Measurements from ENCODE around the gene IL12B.
A peak's percentile ranks its signal among the peaks of the same experiment; 100 is the strongest.
"Not testable (repeated sequence)": the region's sequence is repeated elsewhere in the genome, so short reads cannot be mapped to it uniquely, and the experiment has no call there.

IL12B gene

DNA sequence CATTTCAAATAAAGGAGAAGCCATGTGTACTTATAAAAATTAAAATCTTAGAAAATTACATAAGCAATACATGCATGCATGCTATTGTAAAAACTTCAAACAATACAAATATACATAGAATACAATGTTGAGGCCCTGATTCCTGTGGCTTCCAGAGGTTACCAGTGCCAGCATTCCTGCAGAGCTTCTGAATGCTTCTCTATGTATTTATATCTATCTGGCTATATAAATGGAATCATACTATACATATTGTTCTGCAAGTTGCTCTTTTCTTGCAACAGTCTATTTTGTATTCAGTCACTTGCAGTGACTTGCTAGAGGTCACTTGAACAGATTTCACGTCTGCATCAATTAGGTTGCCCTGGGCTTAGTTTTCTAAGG is 3.2 kb upstream of the IL12B start:
- intact Hi-C loops (cut with DNase I): loop anchor here (5.0 kb wide), 1 partner anchor 584 kb away; the partner anchor contains the start of gene ADRA1B

DNA sequence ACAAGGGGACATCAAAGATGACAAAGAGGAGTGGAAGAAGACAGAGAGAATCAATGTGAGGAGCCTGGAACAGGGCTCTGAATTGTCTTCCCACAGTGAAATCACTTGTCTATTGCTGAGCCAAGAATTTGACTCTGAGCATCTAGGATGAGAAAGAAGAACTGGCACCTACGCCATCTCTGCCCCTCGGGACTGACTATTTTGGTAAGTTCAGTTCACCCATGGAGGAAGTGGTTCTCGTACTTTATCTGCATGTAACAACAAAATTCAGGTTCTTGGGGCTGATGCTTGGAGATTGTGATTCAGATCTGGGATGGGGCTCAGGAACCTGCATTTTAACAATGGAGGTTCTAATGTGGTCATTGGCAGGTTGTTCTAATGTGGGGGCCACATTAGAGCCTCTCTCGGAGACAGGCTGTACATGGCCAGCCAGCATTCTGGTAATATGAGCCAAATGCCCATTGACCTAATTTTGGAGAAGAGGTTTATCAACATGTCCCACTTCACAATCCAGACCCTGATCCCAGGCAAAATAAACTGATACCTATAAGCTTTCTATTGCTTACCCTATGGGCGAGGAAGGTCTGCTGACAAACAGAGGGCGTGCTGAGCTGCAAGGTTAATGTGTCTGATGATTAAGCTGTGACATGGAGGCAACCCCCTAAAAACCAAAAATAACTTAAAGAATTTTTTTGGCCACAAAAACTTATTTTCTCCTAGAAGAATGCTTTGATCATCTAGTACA is 2.7 kb upstream of the IL12B start:
- DNase-seq: no peak
- intact Hi-C loops (cut with DNase I): loop anchor here (5.0 kb wide), 1 partner anchor 584 kb away; the partner anchor contains the start of gene ADRA1B

More for the DNA sequence above, 3.2 kb upstream of the IL12B start:
- no peak for DNase-seq

DNA sequence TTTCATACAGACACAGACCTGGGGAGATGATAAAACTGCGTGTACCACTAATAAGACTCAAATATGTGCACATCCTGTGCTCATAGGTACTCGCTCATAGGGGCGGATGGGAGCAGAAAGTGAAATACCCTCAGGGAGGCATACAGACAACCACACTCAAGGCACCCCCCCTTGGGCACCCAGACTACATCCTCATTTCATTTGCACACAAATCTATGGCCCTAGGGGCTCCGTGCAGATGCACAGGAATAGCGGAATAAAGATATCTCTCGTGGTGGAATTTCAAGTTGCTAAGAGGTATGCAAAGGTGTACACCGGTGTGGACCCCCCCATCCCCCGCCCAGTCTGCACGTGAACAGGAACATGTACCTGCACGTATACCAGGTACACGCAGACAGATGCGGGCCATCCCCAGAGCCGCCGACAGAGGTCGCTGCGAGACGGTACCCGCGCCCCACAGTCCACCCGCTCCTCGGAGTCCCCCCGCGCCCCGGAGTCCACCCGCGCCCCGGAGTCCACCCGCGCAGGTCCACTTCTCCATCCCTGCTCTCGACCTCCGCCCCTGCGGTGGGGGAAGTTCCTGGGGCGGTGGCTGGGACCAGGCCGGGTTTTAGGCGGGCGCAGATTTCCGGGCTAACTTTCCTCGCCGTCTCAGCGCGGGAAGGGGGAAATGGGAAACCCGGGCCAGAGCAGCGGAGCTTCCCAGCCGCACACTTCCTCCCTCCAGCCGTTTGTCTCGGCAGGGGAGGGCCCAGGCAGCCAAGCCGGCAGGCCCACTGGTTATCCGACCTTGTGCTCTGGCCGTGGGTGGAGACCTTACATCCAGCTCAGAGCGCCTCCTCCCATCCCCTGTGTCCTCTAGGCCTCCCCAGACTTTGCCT is 1.0 kb upstream of the IL12B start:
- DNase-seq: peak; percentile 24 to 91 (median 60)
- intact Hi-C loops (cut with DNase I): loop anchor here (5.0 kb wide), 1 partner anchor 586 kb away; the partner anchor contains the start of gene ADRA1B

DNA sequence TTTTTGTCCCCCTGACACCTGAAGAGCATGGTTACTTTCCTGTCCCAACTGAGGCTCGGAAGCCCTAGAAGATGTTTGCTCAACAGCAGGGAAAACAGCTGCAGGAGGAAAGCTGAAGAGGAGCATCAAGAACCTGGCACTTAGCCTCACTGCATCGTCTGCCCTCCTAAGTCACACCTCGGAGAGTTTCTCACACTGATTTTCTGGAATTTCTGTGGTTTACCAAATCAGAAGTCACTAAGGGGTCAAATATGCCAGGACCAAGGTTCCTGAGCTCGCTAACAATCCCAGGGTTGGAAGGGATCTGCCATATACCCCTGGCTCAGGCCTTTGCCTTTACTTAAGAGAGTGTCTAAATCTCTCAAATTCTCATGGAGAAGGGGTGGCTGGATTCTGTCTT is 5.3 kb downstream of the IL12B start:
- intact Hi-C loops (cut with DNase I): no loop called here
- no peak for DNase-seq

DNA sequence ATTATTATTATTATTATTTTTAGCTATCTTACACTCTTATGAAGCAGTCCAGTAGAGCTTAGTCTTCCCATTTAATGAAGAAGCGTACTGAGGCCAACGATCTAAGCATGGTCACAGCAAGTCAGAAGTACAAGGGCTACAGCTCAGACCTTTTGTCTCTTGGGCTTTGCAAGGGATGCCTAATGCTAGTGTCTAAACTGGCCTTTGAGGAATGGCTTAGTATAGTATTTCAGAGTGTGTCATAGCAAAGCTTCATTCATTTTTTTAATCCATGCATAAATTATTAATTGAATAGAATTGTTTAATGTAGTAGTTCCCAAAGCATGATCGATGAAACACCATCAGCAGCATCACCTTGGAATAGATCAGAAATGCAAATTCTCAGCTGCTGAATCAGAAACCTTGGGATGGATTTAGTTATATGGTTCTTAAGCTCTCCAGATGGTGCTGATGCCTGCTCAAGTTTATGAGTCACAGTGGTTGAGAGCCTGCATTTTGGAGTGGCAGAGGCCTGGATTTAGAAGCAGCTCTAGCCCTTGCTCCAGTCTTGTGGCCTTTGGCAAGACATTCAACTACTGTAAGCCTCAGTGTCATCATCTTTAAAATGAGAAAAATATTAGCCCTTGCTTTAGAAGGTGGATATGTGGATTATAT is 6.1 kb downstream of the IL12B start:
- no peak for DNase-seq
- intact Hi-C loops (cut with DNase I): no loop called here

DNA sequence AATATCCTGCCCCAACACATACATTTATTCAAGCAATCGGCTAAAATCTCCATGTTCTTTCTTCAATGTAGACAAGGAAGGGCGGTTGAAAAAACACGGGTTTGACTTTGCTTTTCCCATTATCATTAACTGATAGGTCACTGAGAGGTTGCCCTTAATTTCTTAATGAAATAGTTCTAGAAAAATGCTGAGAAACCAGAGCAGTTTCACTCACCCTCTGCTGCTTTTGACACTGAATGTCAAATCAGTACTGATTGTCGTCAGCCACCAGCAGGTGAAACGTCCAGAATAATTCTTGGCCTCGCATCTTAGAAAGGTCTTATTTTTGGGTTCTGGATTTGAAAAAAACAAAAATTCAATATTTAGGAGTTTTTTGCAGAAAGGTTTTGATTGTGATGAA is 8.1 kb downstream of the IL12B start:
- DNase-seq: no peak
- intact Hi-C loops (cut with DNase I): no loop called here

DNA sequence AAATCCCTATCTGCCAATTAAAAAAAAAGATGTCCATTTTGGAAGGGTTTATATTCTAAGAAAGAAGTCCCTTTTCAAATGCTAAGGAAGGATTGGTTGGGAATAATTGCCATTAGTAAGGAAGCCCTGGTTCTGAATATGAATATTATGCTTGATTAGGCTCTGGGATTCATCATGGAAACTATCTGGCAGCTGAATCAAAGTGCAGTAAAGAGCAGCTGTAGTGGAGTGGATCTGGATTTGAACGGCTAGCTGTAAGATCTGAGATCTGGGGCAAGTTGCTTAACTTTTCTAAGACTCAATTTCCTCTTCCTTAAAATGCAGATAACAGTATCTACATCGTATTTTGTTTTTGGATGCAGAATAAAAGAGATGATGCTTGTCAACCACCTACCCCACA is 10.5 kb downstream of the IL12B start:
- intact Hi-C loops (cut with DNase I): no loop called here

DNA sequence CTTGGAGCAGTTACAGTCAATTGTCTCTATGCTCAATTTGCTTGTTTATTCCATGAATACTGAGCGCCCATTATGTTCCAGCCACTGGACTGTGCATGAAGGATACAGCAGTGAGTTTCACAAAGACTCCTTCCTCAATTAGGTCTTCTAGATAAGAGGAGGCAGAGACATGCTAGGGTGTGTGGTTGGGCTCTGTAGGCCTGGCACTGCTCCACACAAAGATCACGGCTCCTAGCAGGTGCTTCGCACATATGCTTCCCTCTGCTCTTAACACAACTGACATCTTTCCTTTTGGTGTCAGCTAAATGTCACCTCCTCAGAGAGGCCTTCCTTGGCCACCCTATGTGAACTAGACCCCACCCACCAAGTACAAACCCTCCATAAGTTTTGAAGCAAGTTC is 10.9 kb downstream of the IL12B start:
- intact Hi-C loops (cut with DNase I): no loop called here
- no peak for DNase-seq

More for the DNA sequence above, 10.5 kb downstream of the IL12B start:
- no peak for DNase-seq

DNA sequence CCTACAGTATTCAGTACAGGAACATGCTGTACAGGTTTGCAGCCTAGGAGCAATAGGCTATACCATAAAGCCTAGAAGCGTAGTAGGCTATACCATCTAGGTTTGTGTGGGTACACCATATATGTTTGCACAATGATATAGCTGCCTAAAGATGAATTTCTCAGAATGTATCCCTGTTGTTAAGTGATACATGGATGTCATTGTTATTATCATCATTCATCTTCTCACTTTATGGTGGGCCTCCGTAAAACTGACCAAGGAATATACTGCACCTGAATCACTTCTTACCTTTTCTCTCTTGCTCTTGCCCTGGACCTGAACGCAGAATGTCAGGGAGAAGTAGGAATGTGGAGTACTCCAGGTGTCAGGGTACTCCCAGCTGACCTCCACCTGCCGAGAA is 11.8 kb downstream of the IL12B start:
- intact Hi-C loops (cut with DNase I): no loop called here
- DNase-seq: no peak

DNA sequence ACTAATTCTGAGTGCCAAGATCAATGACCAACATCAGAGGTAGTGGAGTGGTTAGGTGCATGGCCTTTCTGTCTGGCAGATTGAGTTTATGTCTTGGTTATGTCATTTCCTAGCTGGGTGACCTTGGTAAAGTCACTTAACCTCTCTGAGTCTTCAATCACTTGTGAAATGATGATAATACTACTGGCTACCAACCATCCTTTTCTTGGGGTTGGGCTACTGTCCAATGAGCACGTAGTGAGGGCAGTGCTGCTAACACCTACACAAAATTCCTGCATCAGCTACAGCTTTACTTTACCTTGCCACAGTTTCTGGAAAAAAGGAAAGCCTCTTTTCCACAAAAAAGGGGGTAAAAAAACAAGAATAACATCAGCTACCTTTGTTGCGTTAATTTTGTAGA is 12.4 kb downstream of the IL12B start:
- intact Hi-C loops (cut with DNase I): no loop called here
- no peak for DNase-seq

DNA sequence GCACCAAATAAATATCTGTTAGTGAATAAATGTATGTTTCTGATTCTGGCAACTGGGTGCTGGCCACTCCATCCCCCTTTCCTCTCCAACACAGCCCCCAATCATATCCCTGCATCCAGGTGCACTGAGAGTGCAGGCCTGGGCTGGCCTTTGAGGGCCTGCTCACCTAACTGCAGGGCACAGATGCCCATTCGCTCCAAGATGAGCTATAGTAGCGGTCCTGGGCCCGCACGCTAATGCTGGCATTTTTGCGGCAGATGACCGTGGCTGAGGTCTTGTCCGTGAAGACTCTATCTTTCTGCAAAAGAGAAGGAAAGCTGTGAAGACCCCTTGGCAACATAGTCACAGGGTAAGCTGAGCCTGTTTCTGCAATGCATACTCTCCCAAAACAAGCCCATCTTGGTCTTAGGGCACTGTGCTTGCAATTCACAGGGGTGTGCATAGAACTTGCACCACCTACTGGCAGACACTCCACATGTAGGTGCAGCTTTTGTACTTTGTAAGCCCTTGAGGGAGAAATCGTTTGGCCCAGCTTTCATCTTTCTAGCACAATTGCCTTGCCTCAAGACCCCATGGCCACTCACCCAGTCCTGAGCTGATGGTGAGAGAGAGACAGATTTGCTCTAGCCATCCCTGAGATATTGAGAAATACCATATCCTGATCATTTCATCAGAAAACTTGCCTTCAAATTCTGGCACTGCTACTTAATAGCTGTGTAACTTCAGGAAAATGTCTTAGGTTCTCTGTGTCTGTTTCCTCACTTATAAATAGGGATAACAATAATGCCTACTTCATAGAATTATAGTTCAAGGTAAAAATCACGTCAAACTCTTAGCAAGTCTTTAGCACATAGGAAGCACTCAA is 13.5 kb downstream of the IL12B start:
- DNase-seq: peak in 1 of 10 donors; percentile 13
- intact Hi-C loops (cut with DNase I): no loop called here

DNA sequence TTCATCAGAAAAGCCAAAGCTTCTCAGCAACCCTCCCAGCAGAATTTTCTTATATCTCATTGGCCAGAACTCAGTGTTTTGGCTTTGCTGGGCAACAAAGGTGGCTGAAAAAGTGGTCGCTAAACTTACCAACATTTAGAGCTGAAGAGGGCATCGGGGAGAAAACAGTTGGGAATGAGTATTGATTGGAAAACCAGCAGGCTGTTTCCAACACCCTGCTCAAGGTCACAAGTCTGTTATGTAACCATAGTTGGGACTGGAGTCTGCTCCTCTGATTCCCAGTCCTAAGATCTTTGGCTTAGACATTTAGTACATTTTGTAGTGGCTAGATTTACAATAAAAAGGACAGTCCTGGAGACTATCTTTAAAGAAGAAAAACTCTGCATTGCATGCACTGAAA is 17.1 kb downstream of the IL12B start:
- intact Hi-C loops (cut with DNase I): no loop called here
- DNase-seq: no peak

DNA sequence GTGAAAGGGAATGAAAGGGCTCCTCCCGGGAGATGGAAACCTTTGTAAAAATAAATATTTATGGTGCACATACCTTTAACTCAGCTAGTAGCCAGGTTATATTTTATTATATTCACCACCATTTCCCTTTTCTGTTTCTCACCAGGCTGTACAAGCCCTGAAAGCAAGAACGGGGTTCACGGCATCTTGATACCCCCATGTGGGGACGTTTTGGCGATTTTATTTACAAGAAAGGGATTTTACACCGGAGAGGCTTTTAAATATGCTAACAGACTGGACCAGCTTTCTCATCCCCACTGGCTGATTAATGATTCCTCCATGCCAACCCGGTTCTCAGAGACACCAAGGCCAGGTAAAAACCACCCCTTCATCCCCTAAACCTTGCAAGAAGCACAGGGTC is 19.2 kb downstream of the IL12B start:
- intact Hi-C loops (cut with DNase I): no loop called here
- no peak for DNase-seq

DNA sequence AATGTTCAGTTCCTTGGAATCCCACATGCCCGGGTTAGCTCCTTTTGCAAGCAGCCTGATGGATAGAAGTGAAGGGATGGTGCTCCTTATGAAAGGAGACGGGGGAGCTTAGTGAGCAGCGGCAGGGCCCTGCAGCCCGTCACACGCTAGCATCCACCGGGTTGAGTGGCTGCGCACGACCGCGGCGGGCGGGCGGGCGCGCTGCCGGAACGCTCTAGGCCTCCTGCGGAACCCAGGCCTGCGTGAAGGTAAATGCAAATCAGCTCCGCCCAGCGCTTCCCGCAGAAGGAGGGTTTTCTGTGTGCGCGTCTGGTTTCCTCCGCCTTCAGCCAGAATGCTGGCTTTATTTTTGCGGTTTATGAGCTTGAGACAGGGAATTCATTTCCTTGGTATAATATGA is 19.8 kb downstream of the IL12B start:
- intact Hi-C loops (cut with DNase I): no loop called here
- DNase-seq: peak in 1 of 10 donors; percentile 10

DNA sequence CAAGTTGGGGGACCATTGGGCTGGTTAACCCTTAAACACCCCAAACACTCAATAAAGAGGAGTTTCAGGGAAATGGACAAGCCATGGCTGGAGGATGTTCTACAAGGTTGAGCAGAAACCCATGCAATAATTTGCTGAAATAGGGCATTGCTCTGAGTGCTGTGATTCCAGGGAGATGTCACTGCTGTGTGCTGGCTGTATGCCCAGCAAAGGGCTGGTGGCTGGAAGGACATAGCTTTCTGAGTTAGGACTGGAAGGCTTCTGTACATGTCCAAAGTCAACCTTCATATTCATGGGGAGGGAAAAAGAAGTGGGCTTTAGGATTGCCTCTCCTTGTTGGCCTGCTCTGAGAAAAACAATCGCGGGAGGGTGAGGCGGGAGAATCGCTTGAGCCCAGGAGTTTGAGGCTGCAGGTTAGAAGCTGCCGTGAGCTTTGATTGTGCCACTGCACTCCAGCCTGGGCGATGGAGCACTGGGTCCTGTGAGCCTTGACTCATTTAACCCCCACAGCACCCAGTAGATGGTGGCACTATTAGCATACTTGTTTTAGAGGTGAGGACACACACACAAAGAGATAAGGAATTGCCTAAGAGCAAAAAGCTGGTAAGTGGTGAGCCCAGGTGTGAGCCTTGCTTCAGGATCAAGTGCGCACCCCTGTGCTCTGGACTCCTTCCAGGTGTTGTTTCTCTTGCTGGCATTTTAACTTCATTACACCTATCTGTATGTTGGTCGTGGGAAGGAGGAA is 20.4 kb downstream of the IL12B start:
- intact Hi-C loops (cut with DNase I): no loop called here
- no peak for DNase-seq

DNA sequence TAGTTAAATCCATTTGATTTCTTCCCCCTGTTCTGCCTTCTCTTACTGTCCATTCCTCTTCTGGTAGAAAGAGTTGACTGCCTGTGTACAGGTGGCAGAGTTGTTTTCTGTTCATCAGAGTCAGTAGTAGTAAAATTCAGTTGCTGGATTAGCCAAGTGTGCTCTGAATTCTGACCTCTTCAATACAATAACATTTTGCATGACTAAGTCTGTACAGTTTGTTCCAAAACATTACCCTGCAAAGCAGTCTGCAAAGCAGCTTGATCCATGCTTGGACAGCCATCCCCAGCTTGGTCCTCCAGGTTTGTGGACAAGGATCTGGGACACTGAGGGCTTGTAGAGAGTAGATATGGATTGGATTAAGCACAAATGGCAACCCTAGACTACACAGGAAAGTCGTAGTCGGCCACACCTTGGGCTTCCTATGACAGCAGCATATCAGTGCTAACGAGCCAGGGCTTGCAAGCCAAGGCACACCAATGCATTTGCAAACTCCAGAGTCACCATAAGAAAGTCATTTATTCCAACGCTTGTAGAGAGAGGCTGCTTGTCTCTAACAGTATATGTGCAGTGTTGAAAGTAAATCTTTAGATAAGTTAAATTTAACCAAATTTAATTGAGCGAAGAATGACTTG is 25.2 kb downstream of the IL12B start:
- DNase-seq: no peak
- intact Hi-C loops (cut with DNase I): no loop called here

DNA sequence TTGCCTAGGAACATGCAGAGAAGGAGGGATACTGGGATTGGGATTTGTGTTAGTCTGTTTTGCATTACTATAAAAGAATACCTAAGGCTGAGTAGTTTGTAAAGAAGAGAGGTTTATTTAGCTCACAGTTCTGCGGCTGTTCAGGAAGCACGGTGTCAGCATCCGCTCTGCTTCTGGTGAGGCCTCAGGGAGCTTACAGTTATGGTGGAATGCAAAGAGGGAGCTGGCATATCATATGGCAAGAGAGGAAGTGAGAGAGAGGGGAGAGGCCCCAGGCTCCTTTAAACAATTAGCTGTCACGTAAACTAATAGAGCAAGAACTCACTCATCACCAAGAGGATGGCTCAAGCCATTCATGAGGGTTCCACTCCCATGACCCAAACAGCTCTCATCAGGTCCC is 27.0 kb downstream of the IL12B start:
- DNase-seq: no peak

DNA sequence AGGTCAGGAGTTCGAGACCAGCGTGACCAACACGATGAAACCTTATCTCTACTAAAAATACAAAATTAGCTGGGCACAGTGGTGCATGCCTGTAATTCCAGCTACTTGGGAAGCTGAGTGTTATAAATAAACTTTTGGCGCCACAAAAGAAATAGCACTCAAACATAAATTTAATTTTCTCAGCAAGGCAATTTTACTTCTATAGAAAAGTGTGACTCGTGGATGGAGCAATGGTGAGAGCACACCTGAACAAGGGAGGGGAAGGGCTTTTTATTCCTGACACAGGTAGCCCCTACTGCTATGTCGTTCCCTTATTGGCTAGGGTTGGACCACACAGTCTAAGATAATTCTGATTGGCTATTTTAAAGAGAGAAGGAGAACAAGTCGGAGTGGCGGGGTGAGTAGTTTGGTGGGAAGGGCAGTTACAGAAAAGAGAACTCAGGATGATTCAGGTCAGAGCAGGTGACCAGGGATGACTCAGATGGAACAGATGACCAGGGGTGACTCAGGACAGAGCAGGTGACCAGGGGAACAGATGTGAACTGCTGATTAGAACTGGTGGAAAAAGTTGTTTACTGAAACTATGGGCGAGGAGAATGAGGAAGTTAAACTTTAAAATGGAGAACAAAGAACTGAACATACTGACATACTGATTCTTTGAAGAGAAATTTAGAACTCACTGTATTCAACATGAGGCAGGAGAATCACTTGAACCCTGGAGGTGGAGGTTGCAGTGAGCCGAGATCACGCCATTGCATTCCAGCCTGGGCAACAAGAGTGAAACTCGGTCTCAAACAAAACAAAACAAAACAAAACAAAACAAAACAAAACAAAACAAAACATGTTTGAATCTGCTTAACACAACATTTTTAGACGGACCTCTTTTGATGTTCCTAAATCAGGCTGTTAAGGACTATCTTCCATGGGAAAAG is 28.1 kb downstream of the IL12B start:
- DNase-seq; intact Hi-C loops (cut with DNase I): not testable (repeated sequence)

More for the DNA sequence above, 27.0 kb downstream of the IL12B start:
- intact Hi-C loops (cut with DNase I): no loop called here
